GM19193 (cell line): ENCODE measurements around the gene IGF1R.

ENCODE experiments used
- POLR2A ChIP-seq: IDR thresholded peaks from 4 replicates; pipeline ENCODE4 v1.6.1; 2011; ENCODE audit not compliant: insufficient read depth, insufficient read length; ENCODE audit errors: extremely low read depth

The IGF1R gene

DNA sequence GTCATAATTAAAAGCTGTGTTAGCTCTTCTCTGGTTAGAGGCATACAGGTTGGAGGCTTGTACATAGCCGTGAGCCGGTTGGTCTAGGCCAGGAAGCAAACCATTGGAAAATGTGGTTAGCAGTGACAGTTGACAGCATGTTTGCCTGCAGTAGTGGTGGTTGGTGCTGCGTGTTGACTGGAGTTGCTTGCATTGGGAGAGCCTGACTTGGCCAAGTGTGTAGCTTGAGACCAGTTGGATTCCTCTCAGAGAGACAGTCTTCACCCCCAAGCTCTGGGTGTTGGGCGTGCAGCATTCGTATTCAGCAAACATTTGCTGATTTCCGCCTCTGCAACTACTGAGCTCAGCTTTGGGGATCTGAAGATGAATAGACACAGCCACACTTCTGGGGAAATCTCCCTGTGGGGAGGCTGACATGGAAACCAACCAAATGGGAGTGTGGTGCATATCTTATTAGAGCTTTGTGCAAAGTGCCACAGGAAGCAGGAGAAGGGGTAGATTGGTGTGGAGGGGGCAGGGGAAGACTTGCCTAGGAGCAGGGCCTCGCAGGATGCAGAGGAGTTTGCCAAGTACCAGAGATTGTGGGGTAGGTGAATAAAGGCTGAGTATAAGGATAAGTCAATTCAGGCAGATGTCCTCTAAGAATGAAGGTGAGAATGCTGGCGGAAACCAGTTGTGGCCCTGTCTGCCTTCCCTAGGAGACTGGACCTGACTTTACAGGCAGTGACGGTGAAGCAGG lies 83.5 kb downstream of the IGF1R start:
- TF ChIP-seq POLR2A = no peak

DNA sequence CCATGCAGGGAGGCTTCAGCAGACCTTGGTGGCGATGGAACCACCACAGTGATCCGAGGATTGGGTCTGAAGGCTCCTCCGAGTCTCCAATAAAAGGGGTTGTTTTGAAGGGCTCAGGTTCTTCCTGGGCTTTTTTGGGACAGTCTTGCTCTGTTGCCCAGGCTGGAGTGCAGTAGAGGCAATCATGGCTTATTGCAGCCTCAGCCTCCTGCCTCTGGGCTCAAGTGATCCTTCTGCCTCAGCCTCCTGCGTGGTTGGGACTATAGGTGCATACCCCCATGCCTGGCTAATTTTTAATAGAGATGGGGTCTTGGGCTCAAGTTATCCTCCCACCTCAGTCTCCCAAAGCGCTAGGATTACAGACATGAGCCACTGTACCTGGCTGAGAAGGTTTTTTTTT lies 84.8 kb downstream of the IGF1R start:
- TF ChIP-seq POLR2A = no peak

DNA sequence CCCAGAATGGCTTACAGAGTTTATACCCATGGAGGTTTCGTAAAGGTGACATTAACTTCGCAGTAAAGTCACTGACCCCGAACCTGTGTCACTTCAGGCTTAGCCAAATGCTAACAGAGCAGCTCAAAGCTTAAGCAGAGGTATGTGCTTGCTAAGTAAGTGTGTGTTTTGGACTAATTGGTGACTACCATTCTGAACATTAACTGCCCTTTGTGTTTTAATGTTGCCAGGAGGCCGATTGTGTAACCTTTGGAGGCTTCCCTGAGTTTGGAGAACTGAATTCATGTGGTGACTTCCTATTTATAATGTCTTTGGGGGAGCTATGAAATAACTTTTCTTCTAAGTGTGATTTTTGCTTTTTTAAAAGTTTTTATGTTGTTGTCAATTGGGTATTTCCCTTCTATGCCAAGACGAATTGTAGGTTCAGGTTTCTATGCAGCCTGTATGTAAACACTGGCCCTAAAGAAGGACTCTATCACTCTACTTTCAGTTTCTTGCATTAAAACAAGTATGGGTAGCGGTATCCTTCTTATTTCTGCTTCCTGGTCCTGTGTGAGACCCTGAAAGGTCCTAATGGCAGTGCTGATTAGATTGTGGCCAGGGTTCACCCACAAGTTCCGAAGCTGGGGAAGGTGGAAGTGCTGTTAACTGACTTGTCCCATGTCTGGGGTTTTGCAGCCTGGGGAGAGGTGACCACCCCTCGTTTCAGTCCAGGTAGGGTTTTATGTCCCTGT lies 86.3 kb downstream of the IGF1R start:
- TF ChIP-seq POLR2A = no peak

DNA sequence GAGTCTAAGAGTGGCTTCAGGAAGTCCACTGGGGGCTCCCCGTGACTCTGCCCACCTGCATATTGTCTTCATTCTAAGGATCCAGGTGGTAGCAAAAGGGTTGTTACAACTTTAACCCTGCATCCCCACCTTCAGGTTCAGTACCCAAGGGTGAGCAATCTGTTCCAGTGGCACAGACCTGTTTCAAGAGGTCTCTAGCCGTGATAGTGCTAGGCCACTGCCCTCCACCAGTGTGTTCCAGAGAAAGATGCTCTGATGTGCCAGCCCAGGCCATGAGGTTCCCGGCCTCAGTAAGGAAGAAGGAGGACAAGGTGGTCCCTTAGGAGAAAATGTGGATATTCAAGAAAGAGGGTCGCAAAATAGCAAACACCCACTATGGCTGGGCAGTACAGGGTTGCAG lies 87.0 kb downstream of the IGF1R start:
- TF ChIP-seq POLR2A = no peak

DNA sequence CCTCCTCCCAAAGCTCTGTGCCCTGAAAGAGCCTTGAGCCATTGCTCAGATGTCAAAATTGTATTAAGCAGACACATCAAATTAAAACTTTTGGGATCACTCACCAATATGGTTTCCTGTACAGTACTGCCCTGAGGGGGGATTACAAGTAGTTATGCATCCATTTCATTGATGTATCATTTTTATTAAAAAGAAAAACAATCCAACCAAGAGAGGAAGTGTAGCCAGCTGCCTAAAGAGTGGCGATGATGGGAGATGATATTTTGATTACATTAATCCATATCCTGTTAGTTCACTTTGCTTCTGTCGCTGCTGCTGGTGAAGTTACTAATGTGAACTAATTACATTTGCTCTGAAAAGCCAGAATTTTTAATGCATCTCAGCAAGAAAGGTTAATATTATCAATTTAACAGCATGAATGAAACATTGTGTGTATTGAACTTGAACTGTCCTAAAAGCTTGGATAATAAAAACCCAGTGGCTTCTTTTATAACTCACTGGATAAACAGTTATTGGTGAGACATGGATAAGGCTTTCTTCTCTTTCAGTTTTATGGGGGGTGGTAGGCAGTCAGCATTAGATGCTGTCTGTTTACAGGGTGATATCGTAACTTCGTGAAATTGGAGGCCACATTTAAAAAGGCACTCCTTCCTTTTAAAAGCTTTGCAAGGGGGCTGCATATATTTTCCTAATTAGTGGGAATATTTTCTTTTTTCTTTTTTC lies 87.7 kb downstream of the IGF1R start:
- no peak for TF ChIP-seq POLR2A

DNA sequence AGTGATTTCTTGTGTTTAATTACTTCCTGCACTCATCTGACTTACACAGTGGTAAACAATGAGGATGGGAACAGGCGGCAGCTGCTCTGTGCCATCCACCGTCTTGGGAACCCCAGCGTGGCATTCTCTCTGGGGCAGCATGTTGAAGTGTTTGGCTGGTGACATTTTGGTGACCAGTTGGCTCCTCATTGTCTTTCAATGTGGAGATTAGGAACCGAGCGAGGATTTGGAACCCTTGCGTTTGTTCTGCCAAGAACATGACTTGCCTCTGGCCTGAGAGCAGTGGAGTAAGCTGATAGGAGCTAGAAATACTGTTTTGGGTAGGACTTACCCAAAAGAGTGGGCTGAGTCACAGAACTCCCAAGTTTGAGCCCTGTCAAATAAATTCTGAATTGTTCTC lies 88.8 kb downstream of the IGF1R start:
- no peak for TF ChIP-seq POLR2A

DNA sequence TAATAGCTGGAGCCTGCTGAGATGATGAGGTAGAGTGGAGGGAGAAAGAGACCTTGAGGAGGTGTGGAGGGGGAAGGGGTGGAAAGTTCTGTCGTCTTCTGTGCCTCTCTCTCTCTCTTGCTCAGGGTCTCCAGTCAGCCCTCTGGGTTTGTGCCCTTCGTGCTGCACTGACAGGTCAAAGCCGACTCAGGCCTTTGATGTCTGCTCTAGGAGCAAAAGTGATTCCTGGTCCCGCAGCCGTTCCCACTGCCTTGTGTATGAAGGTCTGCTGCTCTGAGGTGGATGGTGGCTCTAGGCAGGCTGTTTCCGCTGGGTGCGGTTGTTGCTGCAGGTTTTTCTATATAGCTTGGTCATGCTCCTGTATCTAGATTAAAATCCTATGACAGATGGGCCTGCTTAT lies 89.4 kb downstream of the IGF1R start:
- no peak for TF ChIP-seq POLR2A

DNA sequence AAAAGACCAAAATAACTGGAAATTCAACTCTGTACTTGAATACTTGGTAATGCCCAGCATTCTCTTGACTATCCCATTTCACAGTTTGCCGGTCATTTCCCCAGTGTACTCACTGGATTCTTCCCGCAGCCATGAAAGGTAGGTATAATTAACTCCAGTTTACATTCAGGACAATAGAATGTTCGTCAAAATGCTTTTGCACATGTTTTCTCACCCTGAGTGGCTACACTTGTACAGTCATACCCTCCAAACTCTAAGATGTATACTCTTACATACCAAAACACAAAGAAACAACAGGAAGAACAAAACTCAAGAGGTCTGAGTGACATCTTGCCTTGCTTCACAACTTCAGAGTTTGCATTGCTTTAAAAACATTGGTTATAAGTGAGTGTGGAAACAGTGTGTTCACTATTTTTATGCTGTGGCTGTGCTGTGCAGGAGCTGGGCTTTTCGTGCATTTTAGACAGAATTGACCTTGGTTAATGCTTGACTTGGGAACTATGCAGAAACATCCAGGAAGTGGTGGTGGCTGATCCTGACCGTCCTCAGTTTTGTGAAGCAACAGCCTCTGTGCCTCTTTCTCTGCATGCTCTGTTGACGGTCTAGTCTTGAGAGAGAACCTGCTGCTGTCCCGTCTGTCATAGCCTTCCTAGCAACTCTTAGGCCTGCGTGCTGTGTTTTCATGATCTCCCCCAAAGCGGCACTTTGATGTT lies 90.5 kb downstream of the IGF1R start:
- TF ChIP-seq POLR2A = no peak

DNA sequence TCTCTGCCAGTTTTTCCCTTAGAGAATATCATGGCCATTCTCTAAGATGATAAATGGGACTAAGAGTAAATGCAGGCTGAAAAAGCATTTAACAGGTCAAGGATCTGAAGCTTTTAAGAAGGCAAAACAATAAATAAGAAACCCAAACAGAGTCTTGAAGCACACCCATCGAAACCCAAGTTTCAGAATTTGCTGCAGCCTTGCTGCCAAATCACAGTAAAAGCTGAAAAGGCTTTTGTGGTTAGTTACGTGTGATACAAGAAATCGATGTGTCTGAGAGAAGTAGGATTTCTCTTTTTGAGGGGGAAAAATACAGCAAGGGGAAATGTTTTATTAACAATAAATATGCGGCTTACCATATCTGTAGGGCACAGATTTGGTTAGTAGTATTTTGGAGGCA lies 92.0 kb downstream of the IGF1R start:
- no peak for TF ChIP-seq POLR2A

DNA sequence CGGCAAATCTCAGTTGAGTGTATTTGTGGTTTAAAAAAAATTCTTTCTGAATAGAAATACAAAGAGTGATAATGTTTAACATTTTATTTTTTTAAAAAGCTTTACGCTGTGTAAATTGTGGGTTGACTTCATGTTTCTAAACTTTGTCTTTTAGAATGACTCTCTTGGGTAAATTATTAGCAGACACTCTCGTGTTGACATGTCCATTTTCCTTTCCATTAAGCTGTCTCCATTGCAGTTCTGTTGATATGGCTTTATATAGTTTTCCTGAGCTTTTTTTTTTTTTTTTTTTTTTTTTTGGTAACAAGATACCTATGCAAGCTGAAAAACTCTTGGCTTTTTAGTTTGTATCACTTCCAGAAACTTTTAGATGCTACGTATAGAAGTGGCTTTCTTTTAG lies 92.6 kb downstream of the IGF1R start:
- TF ChIP-seq POLR2A = no peak

DNA sequence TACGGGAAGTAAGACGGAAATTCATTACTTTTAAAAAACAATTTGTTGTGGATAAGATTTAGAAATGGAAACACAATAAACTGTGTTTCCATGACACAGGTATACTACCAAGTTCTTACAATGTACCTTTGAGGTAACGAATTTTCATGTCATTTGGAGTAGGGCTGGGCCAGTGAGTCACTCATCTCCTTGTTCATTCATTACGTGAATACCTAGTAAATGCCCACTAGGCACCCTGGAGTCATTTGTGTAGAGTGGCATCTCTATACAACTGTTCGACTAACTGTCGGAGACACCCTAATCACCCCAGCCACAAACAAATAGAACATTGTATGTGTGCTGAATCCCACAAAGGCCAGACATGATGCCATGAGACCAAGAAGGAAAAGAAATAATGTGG lies 94.8 kb downstream of the IGF1R start:
- no peak for TF ChIP-seq POLR2A

DNA sequence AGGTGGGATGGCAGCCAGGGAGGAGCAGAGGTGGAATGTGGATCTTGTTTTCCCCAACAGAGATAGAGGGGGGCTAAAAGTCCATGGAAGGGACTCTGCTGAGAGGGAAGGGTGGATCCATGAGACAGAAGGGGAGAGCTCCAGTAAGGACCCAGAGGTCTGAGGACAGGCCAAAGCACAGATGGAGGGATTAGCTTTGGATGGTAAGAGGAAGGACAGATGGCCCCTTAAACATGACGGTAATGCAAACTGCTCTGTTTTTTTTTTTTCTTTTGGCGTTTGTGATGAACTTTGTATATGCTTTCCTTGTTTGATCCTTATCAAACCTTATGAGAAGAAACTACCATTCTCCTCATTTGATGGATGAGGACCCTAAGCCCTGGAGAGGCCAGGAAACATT lies 96.2 kb downstream of the IGF1R start:
- no peak for TF ChIP-seq POLR2A

DNA sequence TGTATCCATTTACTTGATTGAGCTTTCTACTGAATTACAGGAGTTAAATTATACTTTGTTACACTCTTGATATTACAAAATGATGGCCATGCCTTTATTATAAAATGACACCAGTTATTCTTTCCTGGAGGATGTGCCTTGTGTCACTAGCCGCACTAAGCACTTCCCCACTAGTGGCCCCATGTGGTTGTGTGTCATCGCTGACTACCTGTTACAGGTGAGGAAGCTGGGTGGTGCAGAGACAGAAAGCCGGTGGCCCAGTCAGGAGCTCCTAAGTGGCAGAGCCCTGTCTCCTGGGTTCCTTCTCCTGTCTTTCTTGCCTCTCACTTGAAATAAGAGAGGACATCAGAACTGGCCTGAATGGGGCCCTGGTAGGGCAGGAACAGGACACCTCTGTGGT lies 96.8 kb downstream of the IGF1R start:
- no peak for TF ChIP-seq POLR2A

DNA sequence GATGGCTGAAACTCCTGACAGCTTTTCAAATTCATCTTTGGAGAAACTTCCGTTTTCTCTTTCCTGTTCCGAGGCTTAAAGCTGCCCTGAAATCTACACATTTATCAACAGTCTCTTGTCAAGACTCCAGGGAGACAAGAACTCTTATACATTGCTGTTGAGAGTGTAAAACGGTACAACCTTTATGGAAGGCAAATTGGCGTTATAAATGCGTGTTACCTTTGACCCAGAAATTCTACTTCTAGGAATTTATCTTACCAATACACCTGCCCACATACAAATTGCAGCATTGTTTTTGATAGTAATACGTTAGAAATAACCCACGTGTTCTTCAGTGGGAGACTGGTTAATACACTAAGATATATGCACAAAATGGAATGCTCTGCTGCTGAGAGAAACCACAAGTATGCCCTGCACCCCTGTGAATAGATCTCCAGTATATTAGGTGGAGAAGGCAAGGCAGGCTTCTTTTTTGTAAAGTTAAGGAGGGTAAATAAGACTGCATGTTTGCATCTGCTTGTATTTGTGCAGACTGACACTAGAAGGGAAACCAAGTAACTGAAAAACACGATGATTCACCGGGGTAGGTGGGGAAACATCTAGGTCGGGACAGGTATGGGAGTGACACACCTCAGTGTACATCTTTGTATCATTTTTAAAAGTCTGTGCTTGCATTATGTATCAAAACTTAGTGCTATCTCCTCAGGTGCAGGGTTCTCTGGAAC lies 97.5 kb downstream of the IGF1R start:
- no peak for TF ChIP-seq POLR2A
